Aorta (tissue), 5 donors: ENCODE measurements around the gene ACOX2. TPM values are rescaled to one million over a fixed set of nuclear protein-coding genes. Genes with fewer than 3 reads are reported as not detected.
A peak's percentile ranks its signal among the peaks of the same experiment; 100 is the strongest.

Source experiments
- ATAC-seq: fragments of 200-7000 bp; cut with Tn5 transposase; one replicate; pipeline ENCODE4 v1.9.1; 2022; ENCODE audit warnings: moderate library complexity; ENCODE audit not compliant: low FRiP score
- DNase-seq, 2 donors: peaks; one replicate each; pipeline ENCODE4 v3.0.0-alpha.2; 2020
- H3K27ac ChIP-seq, 2 donors: one replicate each; pipeline ENCODE4 v1.5.1; 2013; ENCODE audit warnings: low read length in 2 of 2, mild to moderate bottlenecking in 2 of 2, moderate library complexity in 2 of 2, control low read depth in 1 of 2, inconsistent platforms in 1 of 2, low read depth in 1 of 2
- H3K27me3 ChIP-seq, 2 donors: one replicate each; pipeline ENCODE4 v1.6.1; 2013; ENCODE audit warnings: control low read depth in 1 of 2, low read length in 1 of 2, mild to moderate bottlenecking in 1 of 2, moderate library complexity in 1 of 2; ENCODE audit not compliant: insufficient read depth in 2 of 2, control insufficient read depth in 1 of 2
- H3K36me3 ChIP-seq, 2 donors: one replicate each; pipeline ENCODE4 v1.6.1; 2013; ENCODE audit warnings: control low read depth in 1 of 2, low read length in 1 of 2, mild to moderate bottlenecking in 1 of 2; ENCODE audit not compliant: insufficient read depth in 2 of 2, control insufficient read depth in 1 of 2
- H3K4me1 ChIP-seq, 2 donors: one replicate each; pipeline ENCODE4 v1.6.1; 2013; ENCODE audit warnings: low read length in 2 of 2, control low read depth in 1 of 2, mild to moderate bottlenecking in 1 of 2, moderate library complexity in 1 of 2; ENCODE audit not compliant: insufficient read depth in 2 of 2, control insufficient read depth in 1 of 2
- H3K4me3 ChIP-seq, 2 donors: one replicate each; pipeline ENCODE4 v1.5.1; 2013; ENCODE audit warnings: low read length in 2 of 2, control low read depth in 1 of 2, mild to moderate bottlenecking in 1 of 2
- H3K9me3 ChIP-seq: one replicate; pipeline ENCODE4 v1.6.1; 2013; ENCODE audit warnings: mild to moderate bottlenecking, low read length; ENCODE audit not compliant: control insufficient read depth
- WGBS, 2 donors: extraction: QIAGEN DNeasy Blood & Tissue Kit; methylation state at CpG; one replicate each; pipeline ENCODE4 v1.1.7; 2013; 5-methylcytosine and 5-hydroxymethylcytosine counted together
- intact Hi-C, 2 donors: fragments of 100-400 bp; cut with DNase I; formaldehyde crosslinking; loops; one replicate each; pipeline versions ENCODE4 v1.14.2 to v1.15.0; 2022
- long read RNA-seq, 2 donors: library from polyadenylated mRNA; unstranded; transcript quantifications; one replicate each; pipeline ENCODE4 v2.0.0, GENCODE V29; 2020 to 2021
- polyA plus RNA-seq, 2 donors: library from polyadenylated mRNA; stranded (reverse); fragments of 200-250 nt; gene quantifications; one replicate each; pipeline ENCODE4 v1.2.3, GENCODE V29; 2013
- total RNA-seq, 2 donors: library from RNA; stranded (reverse); fragmentation: NEBNext Ultra II Directional; extraction: Animal tissue kit (Norgen Biotek cat#: 25700); gene quantifications; one replicate each; pipeline ENCODE4 v1.2.1, GENCODE V29; 2021
- donor health status: healthy with polysubstance abuse.
- donor health status: Bipolar disorder and iron deficiency.
- donor health status: DM: no; HTN: no; CAD: no.
- donor health status: DM: no; HTN: no; CAD: no.
- donor health status: DM: yes; HTN: yes; CAD: no.

Gene ACOX2
- total RNA-seq: 10 to 100 TPM; 12.9 to 31.5 TPM
- polyA plus RNA-seq: 10 to 100 TPM; 10.6 to 68.7 TPM
- long read RNA-seq, donor 1, transcript ACOX2-201 (15 exons, 2,426 nt): major isoform, 7 of 25 reads
- long read RNA-seq, donor 1, partial matches to known transcripts: 5 of 25 reads
- long read RNA-seq, donor 1, other reads (novel, unspliced or antisense): 12 of 25 reads
- long read RNA-seq, donor 2, transcript ACOX2-201 (15 exons, 2,426 nt): minor isoform, 7 of 35 reads
- long read RNA-seq, donor 2, transcript ACOX2-207 (6 exons, 1,072 nt): major isoform, 10 of 35 reads
- long read RNA-seq, donor 2, partial matches to known transcripts: 13 of 35 reads
- long read RNA-seq, donor 2, other reads (novel, unspliced or antisense): 5 of 35 reads

- WGBS, 2 donors: 9 to 10% methylated on average over 13 of the region's 13 CpGs
- H3K36me3 ChIP-seq: no peaks in the 10 kb centered on the region
- peak within 1 kb of the TSS in 1 of 2 donors; percentile 73 for H3K27ac ChIP-seq
- peak within 1 kb of the TSS; percentile 10 to 53 for H3K4me3 ChIP-seq
- H3K9me3 ChIP-seq: no peaks in the 10 kb centered on the region
- no peaks in the 10 kb centered on the region for H3K27me3 ChIP-seq
- DNase-seq: peak; percentile 80 to 85
- no peaks in the 10 kb centered on the region for H3K4me1 ChIP-seq
- intact Hi-C loops: loop anchor here in 1 of 2 donors (10.0 kb wide), 1 partner anchor 102 kb away; the partner anchor contains the start of gene PDHB
- peak; percentile 91 for ATAC-seq
Observed at GRCh38 chr3:58536501-58537411, at the start of gene ACOX2. Gene ACOX2, minus strand, starts transcription at chr3:58537190. Its CDS starts 2,084 bp downstream, at chr3:58535106.

DNA sequence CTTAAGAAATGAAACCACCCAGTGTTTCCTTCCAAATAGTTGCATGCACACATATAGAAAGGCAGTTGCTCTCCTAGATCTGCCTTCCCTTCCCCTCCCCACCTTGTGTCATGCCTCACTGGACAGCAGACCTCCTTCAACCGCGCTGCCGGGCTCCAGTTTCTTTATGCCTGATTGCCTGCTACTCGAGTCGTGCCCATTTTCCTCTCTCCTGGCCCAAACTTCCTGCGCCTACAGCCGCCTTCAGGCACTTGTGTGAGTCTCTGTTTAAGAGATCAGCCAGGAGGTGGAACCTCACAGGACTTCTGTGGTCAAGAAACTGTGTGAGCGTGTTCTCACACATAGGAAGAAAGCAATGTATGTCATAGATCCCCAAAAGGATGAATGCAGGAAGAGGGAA lies 49.0 kb upstream of the ACOX2 start:
- Histone ChIP-seq H3K36me3 (no peaks in the 10 kb centered on the region), H3K4me3 (peak overlapping the region; percentile 13 to 32), H3K9me3 (no peaks in the 10 kb centered on the region), H3K4me1 (no peaks in the 10 kb centered on the region), H3K27ac (no peak overlapping the region), H3K27me3 (no peaks in the 10 kb centered on the region)
- ATAC-seq (no peak), DNase-seq (no peak)
- WGBS, 2 donors: 36% methylated on average over 8 of the region's 8 CpGs
- intact Hi-C loops: loop anchor here in 1 of 2 donors (5.0 kb wide), 1 partner anchor 41 kb away; no protein-coding TSS in a partner anchor

- whole genome bisulfite sequencing, 2 donors: 2 to 3% methylated on average over 46 of the region's 46 CpGs
- peak overlapping the region; percentile 32 to 38 for H3K4me3 ChIP-seq
- H3K9me3 ChIP-seq: no peaks in the 10 kb centered on the region
- ATAC-seq: peak; percentile 93
- no peaks in the 10 kb centered on the region for H3K36me3 ChIP-seq
- no peak overlapping the region for H3K27ac ChIP-seq
- intact Hi-C loops: loop anchor here in 1 of 2 donors (5.0 kb wide), 1 partner anchor 42 kb away; no protein-coding TSS in a partner anchor
- peak; percentile 90 to 95 for DNase-seq
- H3K27me3 ChIP-seq: no peaks in the 10 kb centered on the region
- no peaks in the 10 kb centered on the region for H3K4me1 ChIP-seq
Observed at GRCh38 chr3:58585005-58585786, 48.2 kb upstream of the ACOX2 start.

DNA sequence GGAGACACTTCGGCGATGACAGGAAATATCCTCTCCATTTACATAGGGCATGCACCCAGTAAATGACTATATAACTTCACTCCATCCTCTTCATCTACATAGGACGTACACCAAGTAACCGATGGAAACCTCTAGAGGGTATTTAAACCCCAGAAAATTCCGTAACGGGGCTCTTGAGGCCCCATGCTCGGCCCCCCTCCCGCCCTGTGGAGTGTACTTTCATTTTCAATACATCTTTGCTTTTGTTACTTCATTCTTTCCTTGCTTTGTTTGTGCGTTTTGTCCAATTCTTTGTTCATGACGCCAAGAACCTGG lies 47.7 kb upstream of the ACOX2 start:
- H3K36me3 ChIP-seq: no peaks in the 10 kb centered on the region
- peak overlapping the region; percentile 32 to 38 for H3K4me3 ChIP-seq
- DNase-seq (no peak), ATAC-seq (peak; percentile 2)
- WGBS, 2 donors: 36 to 41% methylated on average over 10 of the region's 10 CpGs
- H3K4me1 ChIP-seq: no peaks in the 10 kb centered on the region
- intact Hi-C loops: loop anchor here in 1 of 2 donors (5.0 kb wide), 1 partner anchor 43 kb away; no protein-coding TSS in a partner anchor
- H3K27ac ChIP-seq: no peak overlapping the region
- no peaks in the 10 kb centered on the region for H3K9me3 ChIP-seq
- no peaks in the 10 kb centered on the region for H3K27me3 ChIP-seq

DNA sequence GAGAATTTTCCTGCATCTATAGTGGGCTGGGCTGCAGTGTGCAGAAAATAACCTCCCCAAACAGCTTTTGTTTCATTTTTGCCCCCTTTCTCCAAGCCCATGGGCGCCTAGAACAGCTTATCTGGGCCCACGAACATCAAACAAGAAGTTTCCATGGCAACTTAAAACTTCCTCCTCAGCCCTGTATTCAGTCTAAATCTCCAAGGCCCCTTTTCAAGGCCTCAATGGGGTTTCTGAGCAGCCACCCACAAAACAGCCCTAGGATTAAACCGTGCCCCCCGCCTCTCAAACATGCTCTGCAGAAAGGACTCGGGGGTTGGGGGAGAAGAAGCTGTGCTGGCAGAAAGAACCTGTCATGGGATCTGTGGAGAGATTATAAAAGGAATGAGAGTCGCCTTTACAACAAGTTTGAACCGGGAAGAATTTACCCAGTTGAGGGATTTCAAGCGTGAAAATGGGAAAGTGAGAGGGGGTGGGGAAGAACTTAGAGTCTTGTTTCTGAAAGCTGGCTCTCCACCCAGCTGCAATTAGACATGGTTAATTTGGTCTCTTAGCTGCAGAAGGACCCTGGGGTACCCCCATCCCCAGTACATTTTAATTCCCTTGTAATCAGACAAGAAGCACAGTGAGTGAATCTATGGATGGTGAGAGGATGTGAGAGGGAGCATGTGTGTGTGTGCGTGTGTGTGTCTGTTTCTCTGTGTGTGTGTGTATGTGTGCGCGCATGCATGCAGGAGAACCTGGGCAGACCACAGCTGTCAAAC lies 44.5 kb upstream of the ACOX2 start:
- no peak overlapping the region for H3K4me3 ChIP-seq
- H3K27me3 ChIP-seq: no peaks in the 10 kb centered on the region
- ATAC-seq: no peak
- no peak overlapping the region for H3K27ac ChIP-seq
- H3K4me1 ChIP-seq: no peaks in the 10 kb centered on the region
- intact Hi-C loops: no loop called here
- DNase-seq: no peak
- H3K9me3 ChIP-seq: no peaks in the 10 kb centered on the region
- WGBS, 2 donors: 51 to 59% methylated on average over 11 of the region's 11 CpGs
- H3K36me3 ChIP-seq: no peaks in the 10 kb centered on the region

DNA sequence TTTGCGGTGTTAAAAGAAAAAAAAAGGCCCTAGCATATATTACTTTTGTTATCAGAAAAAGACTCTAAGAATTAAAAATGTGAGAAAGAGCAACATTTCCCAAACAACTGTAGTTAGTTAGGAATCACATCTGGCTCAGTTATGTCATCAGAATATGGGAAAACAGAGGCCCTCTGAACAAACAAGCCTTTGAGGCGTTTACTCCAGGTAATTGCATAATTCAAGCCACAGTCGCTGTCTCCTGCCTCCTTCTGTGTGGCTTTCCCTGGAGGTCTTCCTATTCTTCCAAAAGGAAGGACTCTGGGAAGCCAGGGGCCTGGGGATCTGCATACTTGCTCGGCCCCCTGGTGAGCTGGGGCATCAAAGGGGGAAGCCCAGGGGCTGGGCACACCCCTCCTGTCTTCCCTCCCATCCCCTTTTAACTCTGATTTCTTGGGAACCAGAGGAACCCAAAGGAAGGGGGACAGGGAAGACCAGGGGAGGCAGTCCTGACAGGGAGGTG lies 43.9 kb upstream of the ACOX2 start:
- intact Hi-C loops: no loop called here
- no peak overlapping the region for H3K27ac ChIP-seq

DNA sequence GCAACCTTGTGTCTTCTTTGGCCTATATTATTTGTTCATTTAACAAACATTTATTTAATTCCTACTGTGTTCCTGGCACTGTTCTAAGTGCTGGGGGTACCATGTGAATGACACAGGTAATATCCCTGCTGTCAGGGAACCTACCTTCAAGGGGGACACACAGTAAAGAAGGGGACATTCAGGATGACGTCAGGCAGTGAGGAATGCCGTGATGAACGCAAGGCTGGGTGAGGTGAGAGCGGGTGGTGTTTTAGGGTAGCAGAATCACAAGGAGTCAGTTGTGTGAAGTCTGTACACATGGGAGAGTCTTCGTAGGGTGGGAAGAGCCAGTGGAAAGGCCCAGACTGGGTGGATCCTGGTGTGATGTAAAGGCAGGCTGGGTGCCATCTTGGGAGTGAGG lies 41.9 kb upstream of the ACOX2 start:
- Histone ChIP-seq H3K4me1 (no peaks in the 10 kb centered on the region), H3K27me3 (no peaks in the 10 kb centered on the region), H3K27ac (no peak overlapping the region), H3K36me3 (no peaks in the 10 kb centered on the region), H3K4me3 (no peak overlapping the region), H3K9me3 (no peaks in the 10 kb centered on the region)
- no peak for DNase-seq
- 96% methylated on average over 5 of the region's 5 CpGs for WGBS, 2 donors
- ATAC-seq: no peak
- intact Hi-C loops: no loop called here

More for the DNA sequence above, 43.9 kb upstream of the ACOX2 start:
- Histone ChIP-seq H3K36me3 (no peaks in the 10 kb centered on the region), H3K4me3 (no peak overlapping the region), H3K9me3 (no peaks in the 10 kb centered on the region), H3K4me1 (no peaks in the 10 kb centered on the region), H3K27me3 (no peaks in the 10 kb centered on the region)
- 75 to 82% methylated on average over 4 of the region's 4 CpGs for WGBS, 2 donors
- ATAC-seq: no peak
- no peak for DNase-seq
